SK-N-SH treated with all-trans-retinoic acid at 6 μM for 48 hours (cell line): ENCODE data around the gene ARID2.

Experiments
- ATAC-seq: fragments of 200-7000 bp; cut with Tn5 transposase; 3 replicates; pipeline ENCODE4 v1.9.1; 2020; ENCODE audit warnings: mild to moderate bottlenecking, moderate library complexity
- ARNTL ChIP-seq: fragments of 450-650 bp; formaldehyde crosslinking; IDR thresholded peaks from 2 replicates; pipeline ENCODE4 v1.5.0; 2020; ENCODE audit warnings: low read depth, mild to moderate bottlenecking, moderate library complexity, borderline replicate concordance
- BACH2 ChIP-seq: fragments of 250-450 bp; sonication (Bioruptor Pico); IDR thresholded peaks from 2 replicates; pipeline ENCODE4 v1.9.0; 2021; ENCODE audit warnings: mild to moderate bottlenecking, borderline replicate concordance
- CREB5 ChIP-seq: fragments of 250-450 bp; sonication (Bioruptor Pico); IDR thresholded peaks from 2 replicates; pipeline ENCODE4 v1.5.1; 2020; ENCODE audit warnings: low read depth, mild to moderate bottlenecking, moderate library complexity
- ESRRG ChIP-seq: fragments of 250-450 bp; sonication (Bioruptor Pico); IDR thresholded peaks from 2 replicates; pipeline ENCODE4 v1.6.1; 2021; ENCODE audit warnings: mild to moderate bottlenecking
- GLIS3 ChIP-seq: fragments of 250-450 bp; sonication (Bioruptor Pico); IDR thresholded peaks from 2 replicates; pipeline ENCODE4 v1.5.0; 2020; ENCODE audit warnings: mild to moderate bottlenecking, moderate library complexity
- ISL1 ChIP-seq: fragments of 250-450 bp; sonication (Bioruptor Pico); IDR thresholded peaks from 2 replicates; pipeline ENCODE4 v2.1.2; 2022; ENCODE audit warnings: mild to moderate bottlenecking, moderate library complexity
- OSR1 ChIP-seq: fragments of 250-450 bp; sonication (Bioruptor Pico); IDR thresholded peaks from 2 replicates; pipeline ENCODE4 v1.8.0; 2022; ENCODE audit warnings: moderate library complexity, mild to moderate bottlenecking, inconsistent platforms
- PATZ1 ChIP-seq: fragments of 250-450 bp; sonication (Bioruptor Pico); IDR thresholded peaks from 2 replicates; pipeline ENCODE4 v1.8.0; 2020; ENCODE audit warnings: mild to moderate bottlenecking, moderate library complexity, borderline replicate concordance
- POU6F1 ChIP-seq: fragments of 250-450 bp; sonication (Bioruptor Pico); IDR thresholded peaks from 2 replicates; pipeline ENCODE4 v1.8.0; 2021; ENCODE audit warnings: low read depth, mild to moderate bottlenecking, moderate library complexity, borderline replicate concordance
- PPARA ChIP-seq: fragments of 250-450 bp; sonication (Bioruptor Pico); IDR thresholded peaks from 2 replicates; pipeline ENCODE4 v1.5.0; 2020; ENCODE audit warnings: mild to moderate bottlenecking, borderline replicate concordance
- RARB ChIP-seq: fragments of 250-450 bp; sonication (Bioruptor Pico); IDR thresholded peaks from 2 replicates; pipeline ENCODE4 v1.8.0; 2021; ENCODE audit warnings: mild to moderate bottlenecking, moderate library complexity
- TCF4 ChIP-seq: fragments of 250-450 bp; sonication (Bioruptor Pico); IDR thresholded peaks from 2 replicates; pipeline ENCODE4 v1.8.0; 2021; ENCODE audit warnings: mild to moderate bottlenecking, moderate library complexity, borderline replicate concordance
- TSHZ2 ChIP-seq: fragments of 250-450 bp; sonication (Bioruptor Pico); IDR thresholded peaks from 2 replicates; pipeline ENCODE4 v1.5.0; 2020; ENCODE audit warnings: mild to moderate bottlenecking, moderate library complexity
- ZC3H10 ChIP-seq: fragments of 250-450 bp; sonication (Bioruptor Pico); IDR thresholded peaks from 2 replicates; pipeline ENCODE4 v1.5.1; 2021; ENCODE audit warnings: mild to moderate bottlenecking, moderate library complexity
- ZFP3 ChIP-seq: fragments of 250-450 bp; sonication (Bioruptor Pico); IDR thresholded peaks from 2 replicates; pipeline ENCODE4 v1.5.0; 2020; ENCODE audit warnings: mild to moderate bottlenecking, moderate library complexity
- ZFP30 ChIP-seq: fragments of 450-650 bp; formaldehyde crosslinking; IDR thresholded peaks from 2 replicates; pipeline ENCODE4 v1.5.0; 2022; ENCODE audit warnings: mild to moderate bottlenecking, moderate library complexity
- ZNF565 ChIP-seq: fragments of 450-650 bp; formaldehyde crosslinking; conservative IDR thresholded peaks from 2 replicates; pipeline ENCODE4 v1.5.0; 2020; ENCODE audit warnings: low read depth, mild to moderate bottlenecking, moderate library complexity
- ZNF70 ChIP-seq: fragments of 450-650 bp; formaldehyde crosslinking; IDR thresholded peaks from 2 replicates; pipeline ENCODE4 v1.5.0; 2020; ENCODE audit warnings: mild to moderate bottlenecking, moderate library complexity
- ZNF8 ChIP-seq: fragments of 450-650 bp; formaldehyde crosslinking; IDR thresholded peaks from 2 replicates; pipeline ENCODE4 v1.5.0; 2020; ENCODE audit warnings: mild to moderate bottlenecking, moderate library complexity

Gene ARID2

GRCh38 chr12:45912774-45913173, 183.3 kb downstream of the ARID2 start:
- no peak for ATAC-seq
- TF ChIP-seq PPARA (CRISPR knock-in tag), result no peak
- TF ChIP-seq ZC3H10 (CRISPR knock-in tag), result no peak
- no peak for TF ChIP-seq TSHZ2 (CRISPR knock-in tag)
- TF ChIP-seq ZFP3 (CRISPR knock-in tag), result no peak
- TF ChIP-seq CREB5 (CRISPR knock-in tag), result no peak
- no peak for TF ChIP-seq ZNF8 (CRISPR knock-in tag)
- TF ChIP-seq ZNF565 (CRISPR knock-in tag), result no peak
- TF ChIP-seq POU6F1 (CRISPR knock-in tag), result no peak
- no peak for TF ChIP-seq ESRRG (CRISPR knock-in tag)
- no peak for TF ChIP-seq PATZ1 (CRISPR knock-in tag)
- no peak for TF ChIP-seq RARB

GRCh38 chr12:45913631-45914030, 184.1 kb downstream of the ARID2 start:
- ATAC-seq, result peak; percentile 11; the same call in 2 of the 3 replicates
- TF ChIP-seq TSHZ2 (CRISPR knock-in tag) (no peak), RARB (no peak), BACH2 (CRISPR knock-in tag) (no peak), GLIS3 (CRISPR knock-in tag) (no peak), ZC3H10 (CRISPR knock-in tag) (no peak), PPARA (CRISPR knock-in tag) (no peak), ZNF70 (CRISPR knock-in tag) (no peak), ZFP30 (CRISPR knock-in tag) (no peak), POU6F1 (CRISPR knock-in tag) (no peak), TCF4 (CRISPR knock-in tag) (no peak), OSR1 (CRISPR knock-in tag) (no peak)
- TF ChIP-seq, all 23 proteins: peak for 0

- peak; percentile 78 for ATAC-seq
- no peak for TF ChIP-seq ISL1
- TF ChIP-seq CREB5 (CRISPR knock-in tag), result no peak
- no peak for TF ChIP-seq OSR1 (CRISPR knock-in tag)
- TF ChIP-seq ZNF565 (CRISPR knock-in tag), result no peak
- TF ChIP-seq ARNTL, result no peak
These were observed 184.6 kb downstream of the ARID2 start for GRCh38 chr12:45914090-45914489.
